Natural killer cell treated with Interleukin-12 subunit alpha and Interleukin-12 subunit beta and Interleukin-15 and Interleukin-18, amount 100 ng/mL, for 72 hours (primary cell): ENCODE data around the gene HLTF. TPM values are rescaled to one million over a fixed set of nuclear protein-coding genes. Genes with fewer than 3 reads are reported as not detected.

Experiments
- ATAC-seq, 2 donors: fragments of 150-1000 bp; cut with Tn5 transposase in 1 of 2; sonication (Bioruptor Pico), chemical (Tn5 transposase) in 1 of 2; 2 replicates each; pipeline ENCODE4 v1.10.0; 2021
- DNase-seq: peaks from one replicate; pipeline ENCODE4 v3.0.0; 2022; ENCODE audit warnings: low spot score
- H3K27ac Mint-ChIP-seq, 2 donors: 1 replicate in 1 of 2; 2 replicates in 1 of 2; pipeline ENCODE4 v1.8.0; 2022; ENCODE audit warnings: mixed read lengths in 2 of 2, mild to moderate bottlenecking in 1 of 2, moderate library complexity in 1 of 2
- H3K27me3 Mint-ChIP-seq, 2 donors: 1 replicate in 1 of 2; 2 replicates in 1 of 2; pipeline ENCODE4 v1.8.0; 2022; ENCODE audit warnings: mixed read lengths in 2 of 2
- H3K36me3 Mint-ChIP-seq: one replicate; pipeline ENCODE4 v1.8.0; 2022; ENCODE audit warnings: mixed read lengths
- H3K4me1 Mint-ChIP-seq, 2 donors: 1 replicate in 1 of 2; 2 replicates in 1 of 2; pipeline ENCODE4 v1.8.0; 2022; ENCODE audit warnings: low read depth in 2 of 2, mixed read lengths in 2 of 2, mild to moderate bottlenecking in 1 of 2
- H3K4me3 Mint-ChIP-seq: one replicate; pipeline ENCODE4 v1.8.0; 2022; ENCODE audit warnings: mixed read lengths
- H3K9me3 Mint-ChIP-seq: 2 replicates; pipeline ENCODE4 v1.8.0; 2022; ENCODE audit warnings: mixed read lengths
- total RNA-seq, 2 donors: library from RNA; stranded (reverse); gene quantifications; one replicate each; pipeline ENCODE4 v1.2.3, GENCODE V29; 2022

HLTF gene
- total RNA-seq, 2 donors from 2014 or later, result 17.8 to 19.2 TPM

DNA sequence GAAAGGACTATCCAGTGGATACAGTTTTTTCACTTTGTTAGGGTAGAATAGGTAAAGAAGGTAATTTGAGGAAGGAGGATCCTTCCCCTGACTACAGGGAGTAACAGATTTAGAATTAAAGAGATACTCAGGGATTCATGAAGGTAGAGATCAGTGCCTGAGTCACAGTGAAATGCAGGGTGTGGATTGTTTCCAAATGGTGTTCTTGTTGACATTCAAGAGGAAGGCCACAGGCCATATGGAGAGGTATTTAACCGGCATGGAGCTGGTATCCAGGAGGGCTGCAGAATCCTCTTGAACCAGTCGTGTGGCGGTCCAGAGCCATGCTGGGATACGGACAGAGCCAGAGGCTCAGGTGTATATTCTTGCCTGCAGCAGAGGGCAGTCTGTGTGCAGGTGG lies 66.8 kb downstream of the HLTF start:
- DNase-seq, result no peak
- Mint-ChIP-seq H3K36me3 (peaks cover 54% of the 10 kb centered on the region), H3K4me1 (peaks cover 41 to 60% of the 10 kb centered on the region in 2 donors), H3K4me3 (peak overlapping the region; percentile 24), H3K27me3 (no peaks in the 10 kb centered on the region), H3K27ac (peak overlapping the region; percentile 45 to 72), H3K9me3 (no peaks in the 10 kb centered on the region)
- no peak for ATAC-seq

DNA sequence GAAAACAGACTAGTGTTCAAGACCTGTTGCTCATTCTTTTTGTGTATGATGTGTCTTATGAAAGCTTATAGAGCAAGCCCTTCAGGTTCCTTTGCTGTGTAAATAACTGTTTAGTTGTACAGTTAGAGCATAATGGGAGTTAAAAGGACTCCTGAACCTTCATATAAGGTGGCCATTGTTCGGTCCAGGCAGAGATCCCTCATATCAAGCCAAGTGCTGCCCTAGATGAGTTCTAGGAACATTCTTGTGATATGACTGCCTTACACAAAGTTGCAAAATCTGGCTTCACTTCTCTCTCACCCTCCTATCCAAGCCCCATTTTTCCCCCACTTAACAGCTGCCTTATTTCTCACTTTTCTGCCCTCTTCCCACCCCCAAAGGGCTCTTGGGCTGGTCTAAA lies 68.1 kb downstream of the HLTF start:
- H3K4me1 Mint-ChIP-seq, result peaks cover 47 to 71% of the 10 kb centered on the region in 2 donors
- peak overlapping the region; percentile 24 for H3K4me3 Mint-ChIP-seq
- no peak for ATAC-seq
- DNase-seq, result no peak
- peaks cover 51% of the 10 kb centered on the region for H3K36me3 Mint-ChIP-seq
- no peaks in the 10 kb centered on the region for H3K9me3 Mint-ChIP-seq
- no peaks in the 10 kb centered on the region for H3K27me3 Mint-ChIP-seq
- H3K27ac Mint-ChIP-seq, result peak overlapping the region; percentile 45 to 72

DNA sequence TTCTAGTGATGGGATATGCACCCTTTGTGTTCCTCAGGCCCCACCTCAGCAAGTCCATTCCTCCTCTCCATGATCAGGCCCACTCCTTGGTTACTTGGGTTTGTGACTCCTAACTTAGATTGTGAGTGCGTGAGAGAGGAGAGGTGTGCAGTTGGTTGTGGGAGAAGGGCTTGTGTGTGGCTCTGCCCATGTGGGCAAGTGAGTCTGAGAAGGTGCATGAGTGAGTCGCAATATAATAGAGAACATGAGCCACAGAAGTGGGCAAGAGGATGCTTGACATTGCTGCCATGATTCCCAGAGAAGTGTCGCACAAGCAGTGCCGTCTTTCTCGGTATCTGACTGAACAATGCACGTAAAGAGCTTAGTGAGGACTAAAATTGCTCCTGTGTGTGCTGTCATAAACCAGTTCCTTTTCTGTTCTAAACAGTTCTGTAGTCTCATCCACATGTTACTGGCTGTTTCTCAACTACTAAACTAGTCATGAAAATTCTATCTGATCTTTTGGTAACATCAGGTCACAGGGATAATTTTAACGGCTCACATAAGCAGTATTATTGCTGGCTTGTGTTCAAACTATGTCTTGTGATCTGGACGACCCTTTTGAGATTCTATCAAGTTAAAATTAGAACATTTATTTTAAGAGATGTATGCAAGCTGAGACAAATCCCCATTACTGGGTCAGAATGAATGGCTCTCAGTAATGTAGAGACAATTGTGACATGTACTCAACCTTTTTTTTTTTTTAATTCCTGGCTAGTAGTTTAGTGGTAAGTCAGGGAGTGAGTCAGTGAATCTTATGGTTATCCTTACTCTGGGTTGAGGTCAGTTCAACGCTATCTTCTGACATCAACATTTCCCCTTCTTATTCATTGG lies 69.4 kb downstream of the HLTF start:
- H3K4me3 Mint-ChIP-seq, result peak overlapping the region; percentile 34
- H3K36me3 Mint-ChIP-seq, result peaks cover 44% of the 10 kb centered on the region
- no peaks in the 10 kb centered on the region for H3K27me3 Mint-ChIP-seq
- H3K4me1 Mint-ChIP-seq, result peaks cover 45 to 69% of the 10 kb centered on the region in 2 donors
- no peak for DNase-seq
- H3K27ac Mint-ChIP-seq, result peak overlapping the region; percentile 59 to 72
- no peaks in the 10 kb centered on the region for H3K9me3 Mint-ChIP-seq
- ATAC-seq, result peak; percentile 78 to 81

DNA sequence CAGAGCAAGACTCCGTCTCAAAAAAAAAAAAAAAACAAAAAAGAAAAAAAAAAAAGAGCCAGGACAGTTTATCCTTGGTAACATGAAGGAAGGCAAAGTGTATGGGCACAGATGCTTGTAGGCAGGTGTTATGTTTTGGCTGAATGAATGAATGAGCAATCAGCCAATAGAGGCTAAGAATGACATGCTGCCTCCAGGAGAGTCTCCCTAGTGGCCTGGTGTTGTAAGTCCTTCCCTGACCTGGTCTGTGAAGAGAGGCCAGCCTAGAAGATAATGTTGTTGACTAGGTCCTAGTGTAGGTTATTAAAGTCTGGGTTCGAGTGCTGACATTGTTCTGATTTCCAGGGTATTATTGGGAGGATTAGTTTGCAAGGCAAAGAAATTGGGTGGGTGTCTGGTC lies 70.1 kb downstream of the HLTF start:
- no peaks in the 10 kb centered on the region for H3K27me3 Mint-ChIP-seq
- peak overlapping the region; percentile 34 for H3K4me3 Mint-ChIP-seq
- ATAC-seq, result no peak
- H3K9me3 Mint-ChIP-seq, result no peaks in the 10 kb centered on the region
- H3K36me3 Mint-ChIP-seq, result peaks cover 44% of the 10 kb centered on the region
- DNase-seq, result no peak
- H3K27ac Mint-ChIP-seq, result peak overlapping the region; percentile 59 to 72
- peaks cover 50 to 69% of the 10 kb centered on the region in 2 donors for H3K4me1 Mint-ChIP-seq

DNA sequence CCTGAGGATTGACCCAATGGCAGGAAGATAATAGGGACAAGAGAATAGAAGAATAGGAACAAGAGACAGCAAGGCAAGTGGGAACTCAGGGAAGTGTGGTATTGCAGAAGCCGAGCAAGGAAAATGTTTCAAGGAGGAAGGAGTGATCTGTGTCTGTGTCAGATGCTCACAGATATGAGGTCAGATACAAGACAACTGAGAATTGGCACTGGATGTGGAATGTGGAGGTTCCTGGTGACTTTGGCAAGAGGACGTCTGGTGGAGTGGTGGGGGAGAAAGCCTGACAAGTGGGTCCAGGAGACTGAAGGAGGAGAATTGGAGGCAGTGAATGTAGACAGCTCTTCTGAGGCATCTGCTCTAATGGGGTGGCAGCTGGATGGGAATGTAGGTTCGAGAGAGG lies 70.9 kb downstream of the HLTF start:
- Mint-ChIP-seq H3K4me3 (peak overlapping the region; percentile 57), H3K9me3 (no peaks in the 10 kb centered on the region), H3K36me3 (peaks cover 46% of the 10 kb centered on the region), H3K27me3 (no peaks in the 10 kb centered on the region), H3K4me1 (peaks cover 51 to 69% of the 10 kb centered on the region in 2 donors), H3K27ac (peak overlapping the region; percentile 6 to 72)
- DNase-seq (no peak), ATAC-seq (no peak)

DNA sequence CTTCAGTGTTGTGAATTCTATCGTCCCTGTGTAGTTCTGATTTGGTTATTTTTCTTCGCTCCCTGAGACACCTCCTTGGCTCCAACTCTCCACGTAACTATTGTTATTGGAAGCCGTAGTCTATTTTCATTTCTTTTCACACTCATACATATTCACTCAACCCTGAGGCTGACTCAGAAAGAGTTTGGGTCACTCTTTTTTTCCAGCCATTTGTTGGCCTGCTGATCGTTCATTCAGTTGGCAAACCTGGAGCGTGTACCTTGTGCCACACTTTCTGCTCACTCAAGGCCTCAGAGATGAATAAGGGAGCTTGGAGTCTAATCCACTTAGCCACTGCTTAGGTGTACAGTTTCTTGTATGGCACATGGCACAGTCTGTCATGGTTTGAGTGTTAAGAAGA lies 72.6 kb downstream of the HLTF start:
- no peaks in the 10 kb centered on the region for H3K9me3 Mint-ChIP-seq
- ATAC-seq (no peak), DNase-seq (no peak)
- H3K36me3 Mint-ChIP-seq, result peaks cover 41% of the 10 kb centered on the region
- H3K27me3 Mint-ChIP-seq, result no peaks in the 10 kb centered on the region
- peak overlapping the region; percentile 38 for H3K4me3 Mint-ChIP-seq
- peaks cover 54 to 69% of the 10 kb centered on the region in 2 donors for H3K4me1 Mint-ChIP-seq
- H3K27ac Mint-ChIP-seq, result peak overlapping the region; percentile 53 to 74

DNA sequence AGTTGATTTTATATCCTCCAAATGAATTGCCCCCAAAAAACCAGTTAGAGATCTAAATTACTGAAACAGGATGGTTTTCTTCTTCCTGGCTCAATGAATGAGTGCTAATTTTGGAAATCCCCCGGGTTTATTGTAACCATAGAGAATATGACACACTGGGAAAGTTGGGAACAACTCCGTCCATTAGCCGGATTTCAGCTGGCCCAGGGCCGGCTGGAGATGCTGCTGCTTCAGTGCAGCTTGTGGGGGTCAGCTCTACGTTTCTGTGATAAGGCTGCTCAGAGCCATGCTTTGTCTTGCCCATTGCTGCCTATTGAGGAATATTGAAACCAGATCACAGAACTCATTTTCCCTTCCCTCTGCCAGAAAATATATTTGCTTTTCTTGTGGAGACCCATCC lies 74.7 kb downstream of the HLTF start:
- H3K9me3 Mint-ChIP-seq, result no peaks in the 10 kb centered on the region
- H3K36me3 Mint-ChIP-seq, result peaks cover 46% of the 10 kb centered on the region

DNA sequence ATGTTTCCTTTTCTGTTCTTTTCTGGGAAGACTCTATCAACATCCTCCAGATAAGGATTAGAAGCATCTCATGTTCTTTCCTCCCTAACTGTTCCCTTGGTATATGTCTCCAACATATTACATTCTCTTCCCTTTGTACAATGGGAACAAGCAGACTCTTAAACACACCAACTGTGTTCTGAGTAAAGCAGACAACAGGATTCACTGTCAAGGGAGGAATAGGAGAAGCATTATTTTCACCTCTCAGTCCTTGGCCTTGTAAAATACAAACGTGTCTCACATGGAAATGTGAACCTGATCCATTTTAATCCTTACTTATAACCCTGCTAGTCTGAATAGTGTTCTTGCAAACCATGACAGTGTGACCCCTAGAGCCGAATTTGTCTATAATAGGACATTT lies 75.4 kb downstream of the HLTF start:
- Mint-ChIP-seq H3K27ac (peak overlapping the region; percentile 86 to 93), H3K36me3 (peaks cover 46% of the 10 kb centered on the region), H3K27me3 (no peaks in the 10 kb centered on the region), H3K4me3 (peak overlapping the region; percentile 60), H3K4me1 (peaks cover 62 to 67% of the 10 kb centered on the region in 2 donors), H3K9me3 (no peaks in the 10 kb centered on the region)
- no peak for DNase-seq
- ATAC-seq, result no peak

More for the DNA sequence above, 74.7 kb downstream of the HLTF start:
- ATAC-seq (no peak), DNase-seq (no peak)
- H3K4me1 Mint-ChIP-seq, result peaks cover 64 to 70% of the 10 kb centered on the region in 2 donors
- H3K4me3 Mint-ChIP-seq, result no peak overlapping the region
- no peaks in the 10 kb centered on the region for H3K27me3 Mint-ChIP-seq
- peak overlapping the region; percentile 86 to 93 for H3K27ac Mint-ChIP-seq

DNA sequence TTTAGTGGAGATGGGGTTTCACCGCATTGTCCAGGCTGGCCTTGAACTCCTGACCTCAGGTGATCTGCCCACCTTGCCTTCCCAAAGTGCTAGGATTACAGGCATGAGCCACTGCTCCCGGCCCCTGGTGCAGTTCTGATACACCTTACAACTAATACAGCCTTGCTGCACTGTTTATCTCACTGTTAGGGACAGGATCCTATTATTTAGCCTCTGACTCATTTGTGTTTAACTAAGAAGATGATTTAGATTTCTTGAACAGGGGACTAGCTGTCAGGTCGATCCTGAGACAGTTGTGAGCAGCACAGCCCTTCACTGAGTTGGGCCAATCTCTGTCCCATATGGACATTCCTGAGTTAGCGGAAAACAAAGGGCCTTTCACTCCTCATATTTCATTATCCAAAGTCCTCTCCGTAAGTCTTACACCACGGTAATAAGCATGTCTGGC lies 75.8 kb downstream of the HLTF start:
- Mint-ChIP-seq H3K4me1 (peaks cover 60 to 63% of the 10 kb centered on the region in 2 donors), H3K27me3 (no peaks in the 10 kb centered on the region), H3K36me3 (peaks cover 43% of the 10 kb centered on the region), H3K27ac (peak overlapping the region; percentile 86 to 93), H3K9me3 (no peaks in the 10 kb centered on the region), H3K4me3 (peak overlapping the region; percentile 60)
- ATAC-seq, result no peak
- no peak for DNase-seq

DNA sequence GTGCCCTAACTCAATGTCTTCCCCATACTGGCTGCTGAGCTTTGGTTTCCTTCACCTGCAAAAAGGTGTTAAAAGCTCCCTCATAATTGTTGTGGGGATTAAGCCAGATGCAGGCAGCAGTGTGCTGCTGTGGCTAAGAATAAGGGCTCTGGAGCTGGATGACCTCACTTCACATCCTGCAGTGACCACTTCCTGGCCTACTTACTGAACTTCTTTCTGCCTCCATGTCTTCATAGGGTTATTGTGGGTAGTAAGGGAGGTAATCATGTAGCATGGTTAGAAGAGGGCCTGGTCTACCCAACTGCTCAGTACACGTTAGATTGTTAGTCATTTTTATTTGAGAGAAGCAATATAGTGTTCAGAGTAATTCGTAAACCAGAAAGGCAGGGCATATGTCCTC lies 76.6 kb downstream of the HLTF start:
- H3K9me3 Mint-ChIP-seq, result no peaks in the 10 kb centered on the region
- H3K27ac Mint-ChIP-seq, result peak overlapping the region; percentile 86 to 93
- peak; percentile 98 to 99 for ATAC-seq
- peak overlapping the region; percentile 60 for H3K4me3 Mint-ChIP-seq
- H3K4me1 Mint-ChIP-seq, result peaks cover 53 to 55% of the 10 kb centered on the region in 2 donors
- DNase-seq, result peak; percentile 82
- H3K36me3 Mint-ChIP-seq, result peaks cover 35% of the 10 kb centered on the region
- no peaks in the 10 kb centered on the region for H3K27me3 Mint-ChIP-seq

DNA sequence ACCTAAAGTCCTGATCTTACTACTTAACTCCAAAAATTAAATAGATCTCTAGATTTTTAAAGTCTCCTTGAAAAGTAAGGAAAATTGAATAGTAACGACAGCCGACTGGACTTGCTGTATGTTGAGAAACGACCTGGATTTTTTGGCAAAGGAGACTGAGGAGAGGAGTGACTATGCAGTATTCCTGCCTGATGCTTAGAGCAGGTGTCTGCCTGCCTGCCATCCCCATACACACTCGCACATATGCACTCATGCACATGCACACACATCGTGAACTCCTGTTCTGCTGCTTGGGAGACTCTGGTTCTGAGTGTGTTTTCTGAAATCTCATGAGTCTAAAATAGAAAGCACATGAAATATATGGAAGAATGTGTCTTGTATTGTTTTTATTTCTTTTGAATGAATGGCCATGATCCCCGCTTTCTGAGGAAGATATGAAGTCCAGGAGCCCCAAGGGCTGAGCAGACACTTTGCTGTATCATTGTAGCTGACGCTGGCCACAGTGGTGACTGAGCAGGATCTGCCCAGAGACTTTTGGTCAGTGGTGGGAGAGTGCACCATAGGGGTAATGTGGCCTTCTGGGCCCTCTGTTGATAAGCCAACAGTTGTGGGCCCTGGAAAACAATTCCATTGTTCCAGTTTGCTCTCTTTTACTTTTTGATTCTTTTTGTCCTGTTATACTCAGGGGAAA lies 78.6 kb downstream of the HLTF start:
- Mint-ChIP-seq H3K4me3 (no peak overlapping the region), H3K27ac (peak overlapping the region; percentile 86 to 93), H3K9me3 (no peaks in the 10 kb centered on the region), H3K36me3 (peaks cover 28% of the 10 kb centered on the region), H3K27me3 (no peaks in the 10 kb centered on the region), H3K4me1 (peaks cover 49% of the 10 kb centered on the region in 2 donors)
- DNase-seq (no peak), ATAC-seq (no peak)

DNA sequence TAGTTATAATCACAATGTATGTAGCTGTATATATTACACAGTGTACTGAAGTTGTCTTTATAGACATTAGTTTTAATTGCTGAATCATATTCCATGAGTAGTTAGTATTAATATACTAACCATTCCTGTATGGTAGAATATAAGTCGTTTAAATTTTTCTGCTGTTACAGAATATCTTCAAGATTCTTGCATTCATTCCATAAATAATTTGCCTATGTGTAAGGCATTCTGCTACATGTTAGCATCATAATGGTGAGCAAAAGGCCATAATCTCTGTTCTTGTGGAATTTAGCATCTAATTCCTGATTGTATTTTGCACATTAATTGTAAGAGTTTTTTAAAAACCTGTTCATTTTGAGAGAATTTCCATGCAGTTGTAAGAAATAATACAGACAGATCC lies 80.9 kb downstream of the HLTF start:
- DNase-seq (no peak), ATAC-seq (no peak)
- H3K27ac Mint-ChIP-seq, result no peak overlapping the region
- peaks cover 27% of the 10 kb centered on the region for H3K36me3 Mint-ChIP-seq
- H3K4me1 Mint-ChIP-seq, result peaks cover 48% of the 10 kb centered on the region in 2 donors
- no peaks in the 10 kb centered on the region for H3K9me3 Mint-ChIP-seq
- no peak overlapping the region for H3K4me3 Mint-ChIP-seq
- no peaks in the 10 kb centered on the region for H3K27me3 Mint-ChIP-seq

DNA sequence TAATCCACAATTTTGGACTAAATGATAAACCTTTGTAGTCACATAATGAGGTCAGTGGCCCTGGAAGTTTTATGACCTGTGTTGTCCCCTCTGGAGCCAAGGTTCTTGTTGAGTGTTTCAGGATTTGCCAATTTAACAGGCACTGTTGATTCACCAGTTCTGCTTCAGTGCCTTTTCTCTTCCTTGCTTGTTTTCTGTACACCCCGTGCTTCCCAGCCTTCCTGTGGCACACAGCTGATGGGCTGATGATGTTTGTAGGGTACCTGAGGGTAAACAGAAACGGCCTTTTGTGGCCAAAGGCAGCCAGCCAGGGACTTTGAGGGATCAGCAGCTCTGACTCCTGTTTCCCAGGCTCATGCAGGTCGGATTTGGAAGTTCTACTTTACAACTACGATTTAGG lies 81.7 kb downstream of the HLTF start:
- peaks cover 27% of the 10 kb centered on the region for H3K36me3 Mint-ChIP-seq
- H3K27me3 Mint-ChIP-seq, result no peaks in the 10 kb centered on the region
- DNase-seq, result no peak
- H3K4me3 Mint-ChIP-seq, result no peak overlapping the region
- ATAC-seq, result no peak
- H3K4me1 Mint-ChIP-seq, result peaks cover 48 to 50% of the 10 kb centered on the region in 2 donors
- H3K9me3 Mint-ChIP-seq, result no peaks in the 10 kb centered on the region
- peak overlapping the region in 1 of 2 donors; percentile 44 for H3K27ac Mint-ChIP-seq
